GM21381 (cell line): Measurements from ENCODE around the gene DACH1.
"Not testable (repeated sequence)": the region's sequence is repeated elsewhere in the genome, so short reads cannot be mapped to it uniquely, and the experiment has no call there.

Experiments
- ATAC-seq: cut with Tn5 transposase; IDR thresholded peaks from one replicate; pipeline ENCODE4 v1.9.1; 2021; ENCODE audit warnings: mild to moderate bottlenecking, moderate library complexity; ENCODE audit not compliant: unreplicated experiment

Gene DACH1

DNA sequence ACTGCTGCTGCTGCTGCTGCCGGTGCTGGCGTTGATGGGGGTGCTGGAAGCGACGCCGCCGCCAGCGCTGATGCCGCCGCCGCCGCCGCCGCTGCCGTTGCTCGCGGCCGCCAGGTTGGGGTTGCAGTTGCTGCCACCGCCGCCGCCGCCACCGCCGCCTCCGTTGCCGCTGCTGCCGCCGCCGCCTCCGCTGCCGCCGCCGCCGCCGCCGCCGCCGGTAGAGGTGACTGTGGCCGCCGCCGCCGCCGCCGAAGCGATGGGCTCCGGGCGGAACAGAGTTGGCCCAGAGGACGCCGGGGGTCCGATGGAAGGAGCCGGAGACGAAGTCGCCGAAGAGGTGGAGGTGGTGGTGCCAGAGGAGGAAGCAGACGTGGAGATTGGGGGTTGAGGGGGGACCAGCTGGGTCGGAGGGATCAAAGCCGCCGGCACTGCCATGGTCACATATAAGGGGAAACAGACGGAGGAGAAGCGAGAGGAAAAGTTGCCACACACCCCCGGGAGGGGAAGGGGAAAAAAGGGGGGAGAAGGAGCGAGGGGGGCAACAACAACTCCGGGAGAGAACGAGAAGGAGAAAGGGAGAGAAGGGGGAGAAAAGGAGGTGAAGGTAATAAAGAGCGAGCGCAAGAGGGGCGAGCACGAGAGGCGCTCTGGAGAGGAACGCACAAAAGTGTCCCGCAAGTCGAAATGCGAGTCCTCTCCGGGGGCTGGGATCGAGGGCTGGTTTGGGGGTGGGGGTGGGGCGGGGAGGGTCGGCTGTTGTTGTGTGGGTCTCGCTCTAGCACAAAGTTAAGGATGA is 471 bp downstream of the DACH1 start:
- no peak for ATAC-seq

DNA sequence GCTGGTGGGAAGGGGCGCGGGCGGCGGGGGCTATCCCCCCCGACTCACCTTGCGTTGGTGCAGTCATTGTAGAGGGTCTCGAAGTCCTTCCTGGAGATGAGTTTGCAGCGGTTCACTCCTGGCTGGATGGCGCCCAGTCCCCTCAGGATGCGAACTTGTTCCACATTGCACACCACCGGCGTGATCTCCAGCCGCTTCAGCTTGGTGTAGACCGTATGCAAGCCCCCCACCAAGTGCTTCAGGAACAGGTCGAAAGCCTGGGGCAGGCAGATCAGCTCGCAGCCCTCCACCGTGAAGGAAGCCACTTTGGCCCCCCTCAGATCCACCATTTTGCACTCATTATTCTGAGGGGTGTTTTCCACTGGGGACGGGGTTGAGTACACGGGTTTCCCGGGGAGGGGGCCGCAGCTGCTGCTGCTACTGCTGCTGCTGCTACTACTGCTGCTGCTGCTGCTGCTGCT is 1.1 kb downstream of the DACH1 start:
- no peak for ATAC-seq

DNA sequence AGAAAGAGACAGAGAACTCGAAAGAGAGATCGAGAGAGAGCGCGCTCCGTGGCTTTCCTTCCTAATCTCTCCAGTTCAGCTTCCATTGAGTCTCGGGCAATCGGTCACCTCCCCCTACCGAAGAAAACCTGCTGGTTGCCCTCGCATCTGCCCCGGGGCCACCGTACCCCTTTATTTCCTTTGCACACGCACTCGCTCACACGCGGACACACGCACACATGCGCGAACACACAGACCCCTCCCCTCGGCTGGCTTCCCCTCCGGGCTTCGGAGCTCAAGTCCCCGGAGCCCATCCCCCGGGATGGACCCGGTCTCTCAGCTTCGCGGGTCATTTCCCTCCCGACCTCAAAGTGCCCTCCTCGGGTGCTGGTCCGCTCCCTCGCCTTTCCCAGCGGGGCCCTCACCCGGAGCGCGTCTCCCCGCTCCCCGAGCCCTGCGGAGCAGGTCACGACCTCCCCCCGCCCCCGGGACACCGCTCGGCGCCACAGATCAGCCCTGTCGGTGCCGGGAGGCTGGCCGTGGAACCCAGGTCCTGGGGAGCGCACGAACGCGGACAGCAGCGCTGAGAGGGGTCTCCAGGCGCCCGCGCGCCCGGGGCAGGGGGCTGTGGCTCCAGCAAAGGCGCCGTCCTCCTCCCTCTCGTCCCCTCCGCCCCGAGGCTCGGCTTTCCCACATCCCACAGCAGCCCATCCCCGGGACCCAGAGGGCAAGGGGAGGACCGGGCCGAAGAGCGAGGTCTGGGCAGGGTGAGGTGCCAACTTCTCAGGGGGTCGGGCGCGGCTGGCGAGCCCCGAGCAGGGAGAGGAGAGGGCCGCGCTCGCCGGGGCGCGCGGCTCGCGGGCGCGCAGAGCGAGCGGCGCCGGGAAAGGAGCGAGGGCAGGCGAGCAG is 1.8 kb downstream of the DACH1 start:
- ATAC-seq: no peak

DNA sequence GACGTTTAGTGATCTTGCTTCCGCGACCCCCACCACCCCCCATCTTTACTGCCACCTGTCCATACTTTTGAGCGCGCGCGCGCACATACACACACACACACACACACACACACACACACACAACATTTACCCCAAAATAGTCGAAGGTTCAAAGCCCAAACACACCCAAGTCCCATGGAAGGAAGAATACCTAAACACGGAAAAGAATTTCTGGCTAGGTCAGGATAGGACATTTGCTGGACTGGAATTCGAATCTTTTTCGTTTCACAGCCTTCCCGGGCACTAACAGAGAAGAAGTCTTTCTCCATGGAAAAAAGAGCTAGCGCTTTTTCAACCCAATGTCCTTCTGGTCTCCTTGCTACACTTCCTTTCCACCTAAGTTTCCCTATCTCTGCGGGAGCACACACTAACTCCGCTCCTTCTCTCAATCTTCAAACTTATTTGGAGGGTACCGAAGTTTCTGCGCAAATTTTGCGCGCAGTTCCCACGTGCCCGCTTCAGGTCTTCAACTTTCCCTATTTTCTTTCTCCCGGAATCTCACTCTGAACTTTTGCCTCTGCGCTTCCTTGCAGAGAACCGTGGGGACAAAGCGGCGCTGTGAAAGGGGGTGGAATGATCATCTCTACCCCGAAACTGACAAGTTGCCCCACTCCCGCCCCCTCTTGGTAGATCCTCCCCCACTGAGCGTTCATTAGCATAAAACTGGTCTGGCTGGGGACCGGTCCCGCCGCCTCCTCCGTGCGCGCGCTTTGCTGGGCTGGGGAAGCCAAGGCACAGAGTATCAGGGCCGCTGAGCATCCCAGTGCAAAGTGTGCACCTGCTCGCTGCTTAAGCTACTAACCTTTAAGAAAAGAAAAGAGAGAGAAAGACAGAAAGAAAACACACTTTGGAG is 2.7 kb downstream of the DACH1 start:
- no peak for ATAC-seq

DNA sequence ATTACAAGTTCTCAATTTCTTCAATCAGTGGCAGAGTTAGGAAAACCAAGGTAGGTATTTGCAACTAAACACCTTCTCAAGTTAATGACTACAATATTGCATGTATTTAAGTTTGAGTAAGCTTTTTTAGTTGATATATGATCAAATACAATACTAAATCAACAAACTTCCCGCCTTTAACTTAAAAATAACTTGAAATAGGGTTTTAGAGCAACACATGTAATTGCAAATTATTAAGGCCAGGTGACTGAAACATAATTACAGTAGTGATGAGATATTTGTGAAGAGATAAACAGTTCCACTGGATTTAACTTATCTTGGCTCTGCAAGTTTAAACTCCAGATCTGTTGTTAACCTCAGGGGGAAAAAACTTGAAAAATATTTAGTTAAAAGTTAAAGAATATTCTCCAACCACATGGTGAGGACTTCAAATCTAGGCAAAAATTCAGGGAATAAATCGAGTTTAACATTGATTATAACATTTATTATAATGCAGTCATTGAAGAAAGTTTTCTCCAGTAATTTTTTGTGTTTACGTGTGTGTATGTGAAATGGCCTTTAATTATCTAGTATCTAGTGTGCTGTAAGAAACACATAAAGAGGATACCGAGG is 3.6 kb downstream of the DACH1 start:
- no peak for ATAC-seq

DNA sequence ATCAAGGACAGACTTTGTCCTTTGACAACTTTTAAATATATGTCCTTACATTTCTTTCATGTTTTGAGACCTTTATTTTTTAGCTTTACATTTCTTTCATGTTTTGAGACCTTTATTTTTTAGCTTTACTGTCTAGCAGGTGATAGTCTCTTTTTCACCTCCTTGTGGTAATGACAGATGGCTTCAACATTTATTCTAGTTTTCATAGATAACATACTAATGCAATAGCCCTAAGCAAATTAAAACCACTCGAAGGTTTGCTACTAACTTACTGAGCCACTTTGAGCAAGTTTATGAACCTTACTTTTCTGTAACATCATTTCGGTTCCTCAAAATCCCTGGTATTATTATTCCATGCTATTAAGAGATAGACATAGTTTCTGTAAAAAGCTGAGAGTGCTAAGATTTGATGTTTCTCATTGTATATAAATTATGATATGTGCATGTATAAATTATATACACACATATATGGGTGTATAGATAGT is 4.5 kb downstream of the DACH1 start:
- ATAC-seq: no peak

DNA sequence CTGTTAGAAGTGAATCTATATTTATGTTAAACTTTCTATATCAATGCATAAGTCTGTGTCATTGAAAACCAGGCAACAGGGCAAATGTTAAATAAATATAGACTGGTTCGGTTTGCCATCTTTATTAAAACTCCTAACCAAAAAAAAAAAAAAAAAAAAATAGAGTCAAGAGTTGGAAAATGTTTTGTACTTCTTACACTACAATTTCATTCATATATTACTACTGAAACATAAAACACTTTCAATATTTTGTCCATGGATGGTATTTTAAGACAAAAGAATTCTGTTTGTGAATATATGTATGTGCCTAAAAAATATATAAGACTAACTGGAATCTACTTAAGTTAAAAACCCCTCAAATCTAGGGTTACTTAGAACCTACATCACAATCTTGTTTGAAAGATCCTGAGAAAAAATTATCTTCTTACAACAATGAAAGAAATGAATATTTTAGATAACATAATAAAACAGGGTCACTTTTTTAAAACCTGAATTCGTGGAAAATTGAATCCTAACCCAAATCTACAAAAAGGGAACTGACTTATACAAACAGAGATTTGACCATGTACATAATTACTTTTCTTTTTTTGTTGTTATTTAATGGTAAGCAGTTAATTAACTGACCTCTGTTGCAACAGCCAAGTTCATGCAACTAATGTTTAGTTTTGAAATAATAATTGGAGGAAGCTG is 5.1 kb downstream of the DACH1 start:
- no peak for ATAC-seq

DNA sequence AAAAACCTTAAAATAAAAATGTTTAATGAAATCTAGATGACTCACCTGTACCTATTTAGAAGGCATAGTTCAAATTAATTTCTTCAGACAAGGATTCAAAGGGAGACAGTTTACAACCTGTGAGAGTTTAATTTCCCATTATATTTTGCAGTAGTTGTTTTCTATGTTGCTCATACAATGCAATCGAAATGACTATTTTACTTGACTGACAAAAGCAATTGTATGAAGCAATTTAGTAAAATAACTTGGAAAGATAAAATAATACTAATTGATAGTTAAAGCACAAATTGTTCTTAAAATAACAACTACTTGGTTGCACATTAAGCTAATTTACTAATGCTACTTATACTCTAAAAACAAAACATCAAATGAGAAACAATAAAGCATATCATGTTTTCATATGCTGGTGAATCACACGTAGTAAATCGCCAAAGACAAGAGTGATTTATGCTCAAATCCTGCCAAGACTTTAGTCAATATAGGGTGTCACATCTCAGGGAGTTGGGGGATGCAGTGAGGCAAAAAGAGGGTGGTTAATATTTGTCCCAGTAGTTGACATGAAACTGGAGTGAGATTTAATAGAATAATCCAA is 6.4 kb downstream of the DACH1 start:
- no peak for ATAC-seq

DNA sequence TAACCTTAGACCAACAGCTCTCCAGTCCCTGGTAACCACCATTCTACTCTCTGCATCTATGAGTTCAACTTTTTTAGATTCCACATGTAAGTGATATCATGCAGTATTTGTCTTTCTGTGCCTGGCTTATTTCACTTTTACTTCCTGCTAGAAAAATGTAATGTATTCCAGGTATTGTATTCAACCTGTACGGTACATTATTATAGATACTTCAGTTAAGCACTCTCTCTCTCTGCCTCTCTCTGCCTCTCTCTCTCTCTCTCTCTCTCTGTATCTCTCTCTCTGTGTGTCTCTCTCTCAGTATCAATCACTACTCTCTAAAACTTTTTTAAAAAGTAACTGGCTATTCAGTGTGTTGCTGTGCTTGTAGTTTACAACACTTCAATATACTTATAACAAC is 8.4 kb downstream of the DACH1 start:
- ATAC-seq: no peak

DNA sequence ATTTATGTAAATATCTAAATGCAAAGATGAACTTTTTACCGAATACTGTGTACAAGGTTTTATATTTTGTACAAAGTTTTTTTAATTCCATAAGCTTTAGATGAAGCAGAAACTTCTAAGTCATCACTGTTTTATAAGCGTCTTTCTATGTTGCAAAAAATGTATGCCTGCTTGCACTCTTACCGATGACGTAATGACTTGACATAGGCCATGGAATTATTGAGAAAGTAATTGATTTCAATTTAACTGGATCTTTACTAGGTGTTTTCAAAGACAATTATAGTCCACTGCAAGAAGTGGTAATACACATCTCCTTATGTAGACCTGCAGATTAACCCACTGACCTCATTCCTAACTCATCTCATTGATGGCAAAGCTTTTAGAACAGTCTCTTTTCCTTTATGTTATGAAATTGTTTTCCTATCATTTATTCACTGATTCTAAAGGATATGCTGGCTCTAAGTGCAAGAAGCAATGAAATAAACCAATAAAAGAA is 10.4 kb downstream of the DACH1 start:
- ATAC-seq: no peak

DNA sequence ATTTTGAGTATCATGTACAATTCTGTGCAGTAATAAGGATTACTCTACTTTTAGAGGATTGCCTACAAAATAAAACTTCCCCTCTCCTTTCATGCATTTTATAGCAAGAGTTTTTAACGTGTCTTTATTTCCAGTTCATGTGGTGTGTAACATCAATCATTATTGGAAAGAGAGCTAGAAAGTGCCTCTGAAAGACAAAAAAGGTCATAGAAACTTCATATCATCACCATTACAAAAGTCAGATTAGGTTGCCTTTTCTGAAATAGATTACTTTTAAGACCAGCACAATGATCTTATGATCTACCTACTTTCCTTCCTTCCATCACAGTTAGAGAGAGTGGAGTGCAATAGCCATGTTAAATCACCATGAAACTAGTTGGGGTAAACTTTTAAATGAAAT is 12.6 kb downstream of the DACH1 start:
- ATAC-seq: no peak

DNA sequence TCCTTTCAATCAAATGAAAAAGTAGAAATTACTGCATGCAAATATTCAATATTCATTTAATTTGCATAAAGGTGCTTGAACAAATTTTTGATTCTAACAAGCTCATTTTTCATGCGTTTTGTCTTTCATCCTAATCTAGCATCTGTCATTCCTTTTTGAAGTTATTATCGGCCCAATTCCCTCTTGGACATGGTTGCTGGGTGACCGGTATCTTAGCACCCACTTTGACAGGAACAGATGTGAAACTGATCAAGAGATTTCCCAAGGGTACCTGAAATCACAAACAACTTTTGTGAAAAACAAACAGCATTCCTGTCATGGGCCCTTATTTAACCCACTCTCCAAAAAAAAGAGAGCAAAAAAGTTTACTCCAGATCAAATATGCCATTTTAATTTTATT is 13.3 kb downstream of the DACH1 start:
- ATAC-seq: no peak

DNA sequence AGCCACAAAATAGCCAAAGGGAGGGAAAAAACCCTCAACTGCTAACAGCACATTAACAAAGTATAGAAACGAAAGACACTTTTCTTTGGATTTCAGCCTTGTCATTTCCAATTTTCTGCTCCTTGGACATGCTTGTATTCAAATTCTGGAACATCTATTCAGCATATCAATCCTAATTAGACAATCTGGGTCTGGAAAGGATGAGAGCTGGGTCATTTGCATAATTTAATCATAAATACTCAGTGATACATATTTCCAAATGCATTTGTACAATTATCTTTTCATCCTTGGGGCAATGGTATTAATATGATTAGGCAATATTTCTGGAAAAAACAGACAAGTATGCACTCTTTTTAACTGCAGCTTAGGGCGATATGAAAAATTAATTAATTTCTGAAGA is 14.3 kb downstream of the DACH1 start:
- no peak for ATAC-seq

DNA sequence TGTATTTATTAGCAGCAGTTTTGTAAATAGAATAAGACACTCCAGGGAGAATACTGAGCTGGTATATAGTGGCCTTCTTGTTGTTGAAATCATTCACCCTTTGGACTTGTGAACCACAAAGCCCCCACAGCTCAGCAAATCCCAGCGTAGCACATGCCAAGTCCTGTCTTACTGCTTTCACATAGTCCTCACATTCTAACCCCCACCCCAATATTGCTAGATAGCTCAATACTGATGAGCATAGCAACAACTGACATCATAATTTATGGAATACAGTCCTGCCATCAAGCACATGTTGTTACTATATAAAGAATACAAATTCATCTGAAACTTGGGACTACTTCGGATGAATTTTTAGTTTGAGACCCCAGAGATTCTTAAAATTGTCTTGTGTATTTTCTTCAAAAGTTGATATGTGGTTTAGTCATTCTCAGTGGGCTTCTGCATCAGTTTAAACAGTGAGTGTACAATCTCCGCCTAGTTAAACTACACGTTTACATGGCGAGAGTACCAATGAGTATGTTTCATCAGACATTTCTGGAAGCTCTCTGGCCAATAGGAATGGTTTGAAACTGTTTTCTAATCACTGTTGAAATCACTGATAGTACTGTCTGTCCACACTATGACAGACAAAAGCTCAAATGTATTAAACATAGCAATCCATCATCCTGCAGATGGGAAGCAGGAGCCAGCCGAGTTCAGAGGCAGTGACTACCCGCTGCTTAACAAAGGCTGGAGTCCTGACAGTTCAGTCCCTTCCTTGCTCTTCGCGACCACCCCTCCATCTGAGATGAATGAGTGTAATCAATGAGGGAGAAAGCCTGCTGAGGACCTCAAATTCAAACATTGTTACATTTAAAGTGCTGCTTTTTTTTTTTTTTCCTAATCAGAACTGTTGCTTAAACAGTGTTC is 15.2 kb downstream of the DACH1 start:
- ATAC-seq: no peak

DNA sequence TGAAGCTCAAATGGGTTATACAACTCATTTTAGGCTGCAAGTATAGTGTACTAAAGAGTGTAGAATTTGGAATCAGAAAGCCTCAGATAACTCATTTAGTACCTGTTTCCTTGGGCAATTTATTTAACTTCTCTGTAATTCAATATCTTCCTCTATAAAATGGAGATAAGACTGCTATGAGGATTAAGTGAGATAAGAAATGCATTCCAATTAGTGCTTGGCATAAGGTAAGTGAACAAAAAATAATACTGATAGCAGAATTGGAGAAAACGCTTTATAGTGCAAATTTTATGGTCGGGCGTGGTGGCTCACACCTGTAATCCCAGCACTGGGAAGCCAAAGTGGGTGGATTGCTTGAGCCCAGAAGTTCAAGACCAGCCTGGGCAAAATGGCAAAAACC is 25.0 kb downstream of the DACH1 start:
- no peak for ATAC-seq

DNA sequence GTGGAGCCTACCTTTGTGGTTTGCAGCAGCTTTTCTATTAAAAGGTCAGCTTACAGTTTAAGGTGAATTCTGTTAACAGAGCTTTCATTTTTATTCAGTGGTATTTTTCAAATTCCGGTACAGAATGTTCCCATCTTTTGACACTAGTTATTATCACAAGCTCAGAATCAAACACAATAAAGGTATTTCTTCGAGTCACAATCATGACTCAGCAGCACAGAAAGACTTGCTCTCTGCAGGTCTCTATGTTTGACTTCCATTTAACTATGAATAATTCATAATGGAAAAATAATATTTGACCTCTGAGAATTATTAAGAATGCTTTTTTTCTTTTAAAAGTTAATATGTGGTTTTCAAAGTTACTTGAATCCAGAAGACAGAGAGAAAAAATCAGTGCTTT is 28.2 kb downstream of the DACH1 start:
- no peak for ATAC-seq

DNA sequence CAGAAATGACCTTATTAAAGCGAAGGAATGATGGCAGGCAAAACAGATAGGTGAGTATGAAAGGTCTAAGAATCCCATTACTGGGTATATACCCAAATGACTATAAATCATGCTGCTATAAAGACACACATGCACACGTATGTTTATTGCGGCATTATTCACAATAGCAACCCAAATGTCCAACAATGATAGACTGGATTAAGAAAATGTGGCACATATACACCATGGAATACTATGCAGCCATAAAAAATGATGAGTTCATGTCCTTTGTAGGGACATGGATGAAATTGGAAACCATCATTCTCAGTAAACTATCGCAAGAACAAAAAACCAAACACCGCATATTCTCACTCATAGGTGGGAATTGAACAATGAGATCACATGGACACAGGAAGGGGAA is 29.4 kb downstream of the DACH1 start:
- ATAC-seq: not testable (repeated sequence)

DNA sequence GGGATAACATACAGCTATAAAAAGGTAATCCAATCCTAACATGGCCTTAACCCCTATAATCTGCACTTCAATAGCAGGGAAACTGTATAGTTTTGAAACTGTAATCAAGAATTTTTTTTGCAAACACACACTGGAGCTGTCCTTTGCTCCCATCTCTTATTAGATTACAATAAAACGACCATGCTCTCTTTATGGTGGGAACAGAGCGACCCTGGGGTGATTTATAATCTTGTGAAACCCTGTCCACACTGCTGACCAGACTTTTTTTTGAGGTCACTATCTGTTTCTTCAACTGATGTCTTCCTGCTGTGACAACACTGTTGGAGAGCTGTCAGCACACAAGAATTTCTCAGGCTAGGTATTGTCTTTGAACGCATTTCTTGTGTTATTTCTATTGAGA is 35.3 kb downstream of the DACH1 start:
- ATAC-seq: no peak
